Liver (tissue), 9 donors: ENCODE data around the gene HIPK3. TPM values are rescaled to one million over a fixed set of nuclear protein-coding genes. Genes with fewer than 3 reads are reported as not detected.

ENCODE experiments used
- DNase-seq: peaks from one replicate; pipeline ENCODE4 v3.0.0-alpha.2; 2017; ENCODE audit warnings: low spot score
- H3K27ac ChIP-seq, 2 donors: one replicate each; pipeline ENCODE4 v1.7.0; 2013; ENCODE audit warnings: inconsistent platforms in 2 of 2, low read length in 2 of 2, control low read depth in 1 of 2, low read depth in 1 of 2, mild to moderate bottlenecking in 1 of 2
- H3K27me3 ChIP-seq, 4 donors: one replicate each; pipeline versions ENCODE4 v1.6.1 to v1.7.0; 2013; ENCODE audit warnings: low read length in 3 of 4, inconsistent platforms in 1 of 4, mild to moderate bottlenecking in 1 of 4, moderate library complexity in 1 of 4; ENCODE audit not compliant: control insufficient read depth in 4 of 4, insufficient read depth in 4 of 4
- H3K36me3 ChIP-seq, 4 donors: one replicate each; pipeline versions ENCODE4 v1.6.1 to v1.7.0; 2013; ENCODE audit warnings: low read length in 3 of 4, mild to moderate bottlenecking in 3 of 4, low read depth in 1 of 4, moderate library complexity in 1 of 4; ENCODE audit not compliant: control insufficient read depth in 4 of 4, insufficient read depth in 3 of 4
- H3K4me1 ChIP-seq, 4 donors: one replicate each; pipeline versions ENCODE4 v1.6.1 to v1.7.0; 2013; ENCODE audit warnings: low read length in 3 of 4, mild to moderate bottlenecking in 3 of 4, moderate library complexity in 1 of 4; ENCODE audit not compliant: control insufficient read depth in 4 of 4, insufficient read depth in 4 of 4
- H3K4me3 ChIP-seq, 3 donors: one replicate each; pipeline versions ENCODE4 v1.6.1 to v1.7.0; 2013; ENCODE audit warnings: low read length in 3 of 3, control low read depth in 1 of 3, low read depth in 1 of 3, mild to moderate bottlenecking in 1 of 3
- H3K9ac ChIP-seq, 2 donors: one replicate each; pipeline ENCODE4 v1.7.0; 2013; ENCODE audit warnings: low read length in 2 of 2, mild to moderate bottlenecking in 2 of 2, moderate library complexity in 2 of 2, control low read depth in 1 of 2, low read depth in 1 of 2
- H3K9me3 ChIP-seq, 4 donors: one replicate each; pipeline versions ENCODE4 v1.6.1 to v1.7.0; 2013; ENCODE audit warnings: low read length in 3 of 4; ENCODE audit not compliant: control insufficient read depth in 4 of 4
- EGR1 ChIP-seq, 2 donors: IDR thresholded peaks; 2 replicates each; pipeline ENCODE4 v1.6.1; 2016 to 2018; ENCODE audit warnings: antibody characterized with exemption in 2 of 2, low read depth in 2 of 2
- FOXA1 ChIP-seq: IDR thresholded peaks from 2 replicates; pipeline ENCODE4 v1.6.1; 2016; ENCODE audit warnings: antibody characterized with exemption
- FOXA2 ChIP-seq: IDR thresholded peaks from 2 replicates; pipeline ENCODE4 v1.6.1; 2016; ENCODE audit warnings: antibody characterized with exemption
- GABPA ChIP-seq, 2 donors: IDR thresholded peaks in 1 of 2; conservative IDR thresholded peaks in 1 of 2; 2 replicates each; pipeline ENCODE4 v1.6.1; 2016; ENCODE audit warnings: antibody characterized with exemption in 2 of 2, mild to moderate bottlenecking in 1 of 2, moderate library complexity in 1 of 2
- HNF4A ChIP-seq, 2 donors: conservative IDR thresholded peaks; 2 replicates each; pipeline ENCODE4 v1.6.1; 2016; ENCODE audit warnings: antibody characterized with exemption in 2 of 2, mild to moderate bottlenecking in 2 of 2
- HNF4G ChIP-seq: IDR thresholded peaks from 2 replicates; pipeline ENCODE4 v1.6.1; 2016; ENCODE audit warnings: antibody characterized with exemption
- JUND ChIP-seq, 2 donors: IDR thresholded peaks; 2 replicates each; pipeline ENCODE4 v1.6.1; 2016; ENCODE audit warnings: antibody characterized with exemption in 2 of 2
- NR2F2 ChIP-seq: IDR thresholded peaks from 2 replicates; pipeline ENCODE4 v1.6.1; 2016; ENCODE audit warnings: antibody characterized with exemption
- RAD21 ChIP-seq, 2 donors: IDR thresholded peaks; 2 replicates each; pipeline ENCODE4 v1.6.1; 2016; ENCODE audit warnings: antibody characterized with exemption in 2 of 2, mild to moderate bottlenecking in 2 of 2
- RXRA ChIP-seq, 2 donors: IDR thresholded peaks; 2 replicates each; pipeline ENCODE4 v1.6.1; 2017 to 2018; ENCODE audit warnings: antibody characterized with exemption in 2 of 2, mild to moderate bottlenecking in 1 of 2
- SP1 ChIP-seq: IDR thresholded peaks from 2 replicates; pipeline ENCODE4 v1.6.1; 2018; ENCODE audit warnings: antibody characterized with exemption, mild to moderate bottlenecking
- TAF1 ChIP-seq: conservative IDR thresholded peaks from 2 replicates; pipeline ENCODE4 v1.6.1; 2016; ENCODE audit warnings: antibody characterized with exemption, mild to moderate bottlenecking
- YY1 ChIP-seq: IDR thresholded peaks from 2 replicates; pipeline ENCODE4 v1.6.1; 2016; ENCODE audit warnings: antibody characterized with exemption, mild to moderate bottlenecking
- WGBS: extraction: QIAGEN DNeasy Blood & Tissue Kit; methylation state at CpG from one replicate; pipeline ENCODE4 v1.1.7; 2013; 5-methylcytosine and 5-hydroxymethylcytosine counted together
- polyA plus RNA-seq, 2 donors: library from polyadenylated mRNA; stranded (reverse) in 1 of 2; unstranded in 1 of 2; fragments of 200-250 nt in 1 of 2; fragments of >200 nt in 1 of 2; fragmentation: Nextera tagmentation in 1 of 2; extraction: Ambion mirVana in 1 of 2; gene quantifications; one replicate each; pipeline versions ENCODE4 v1.2.1 to v1.2.3, GENCODE V29; 2013 to 2015
- total RNA-seq, 2 donors: library from RNA; depleted of rRNA; stranded (reverse); fragments of >200 nt; gene quantifications; one replicate each; pipeline ENCODE4 v1.2.3, GENCODE V29; 2014
- TF ChIP-seq, protein P1 (sequence below): IDR thresholded peaks from 2 replicates; pipeline ENCODE4 v1.6.1; 2016; ENCODE audit warnings: antibody characterized with exemption
- TF ChIP-seq, protein P2 (sequence below): fragments of 150-350 bp; IDR thresholded peaks from 2 replicates; pipeline ENCODE4 v1.5.1; 2017; ENCODE audit warnings: improper control_type of control experiment, low read depth, low read length; ENCODE audit not compliant: missing input control
- TF ChIP-seq, protein P3 (sequence below): IDR thresholded peaks from 2 replicates; pipeline ENCODE4 v1.6.1; 2016; ENCODE audit warnings: antibody characterized with exemption
- TF ChIP-seq, protein P4 (sequence below): IDR thresholded peaks from 2 replicates; pipeline ENCODE4 v1.6.1; 2016; ENCODE audit warnings: antibody characterized with exemption
- donor health status: healthy.
- donor health status: healthy.
- donor health status: healthy.
- donor health status: healthy.
- donor health status: healthy.

The HIPK3 gene
- total and polyA plus RNA-seq, 4 donors = 12.0 to 67.5 (median 27.6) TPM

DNA sequence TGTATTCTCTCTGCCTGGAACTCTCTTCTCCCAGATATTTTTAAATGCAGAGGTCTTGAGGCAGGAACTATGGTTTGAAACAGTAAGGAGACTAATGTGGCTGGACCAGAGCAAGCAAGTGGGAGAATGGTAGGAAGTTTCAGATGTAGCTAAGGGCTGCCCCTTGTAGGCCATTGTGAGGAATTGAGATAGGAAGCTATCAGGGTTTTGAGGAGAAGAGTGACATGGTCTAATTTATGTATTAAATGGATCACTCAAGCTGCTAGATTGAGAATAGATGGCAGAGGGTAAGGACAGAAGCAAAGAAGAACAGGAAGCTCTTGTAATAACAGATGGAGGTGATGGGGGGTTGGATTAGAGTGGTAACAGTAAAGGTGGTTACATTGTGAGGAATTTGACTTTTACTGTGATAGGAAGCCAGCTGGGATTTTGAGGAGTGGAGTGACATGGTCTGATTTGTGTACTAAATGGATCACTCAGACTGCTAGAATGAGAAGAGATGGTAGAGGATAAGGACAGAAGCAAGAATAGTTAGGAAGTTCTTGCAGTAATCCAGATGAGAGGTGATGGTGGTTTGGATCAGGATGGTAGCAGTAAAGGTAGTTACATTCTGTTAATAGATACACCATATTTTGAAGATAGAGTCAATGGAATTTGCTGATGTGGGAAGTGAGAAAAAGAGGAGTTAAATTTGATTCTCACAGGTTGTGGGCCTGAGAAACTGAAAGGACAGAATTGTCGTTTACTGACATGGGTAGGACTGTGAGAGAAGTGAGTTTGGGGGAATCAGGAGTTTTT lies 63.0 kb downstream of the HIPK3 start:
- Histone ChIP-seq H3K9me3 (no peaks in the 10 kb centered on the region), H3K9ac (no peak overlapping the region), H3K36me3 (no peaks in the 10 kb centered on the region), H3K4me3 (no peak overlapping the region), H3K27ac (no peak overlapping the region), H3K4me1 (peaks cover 0 to 19% (median 4%) of the 10 kb centered on the region in 4 donors), H3K27me3 (no peaks in the 10 kb centered on the region)
- no peak for TF ChIP-seq SP1
- no peak for TF ChIP-seq RAD21 (IDR thresholded peaks at IDR 0.05)
- TF ChIP-seq TAF1 = no peak
- no peak for TF ChIP-seq EGR1 (IDR thresholded peaks at IDR 0.05; ENCODE audit: low read depth in 2 of 2)
- TF ChIP-seq, protein P1, sequence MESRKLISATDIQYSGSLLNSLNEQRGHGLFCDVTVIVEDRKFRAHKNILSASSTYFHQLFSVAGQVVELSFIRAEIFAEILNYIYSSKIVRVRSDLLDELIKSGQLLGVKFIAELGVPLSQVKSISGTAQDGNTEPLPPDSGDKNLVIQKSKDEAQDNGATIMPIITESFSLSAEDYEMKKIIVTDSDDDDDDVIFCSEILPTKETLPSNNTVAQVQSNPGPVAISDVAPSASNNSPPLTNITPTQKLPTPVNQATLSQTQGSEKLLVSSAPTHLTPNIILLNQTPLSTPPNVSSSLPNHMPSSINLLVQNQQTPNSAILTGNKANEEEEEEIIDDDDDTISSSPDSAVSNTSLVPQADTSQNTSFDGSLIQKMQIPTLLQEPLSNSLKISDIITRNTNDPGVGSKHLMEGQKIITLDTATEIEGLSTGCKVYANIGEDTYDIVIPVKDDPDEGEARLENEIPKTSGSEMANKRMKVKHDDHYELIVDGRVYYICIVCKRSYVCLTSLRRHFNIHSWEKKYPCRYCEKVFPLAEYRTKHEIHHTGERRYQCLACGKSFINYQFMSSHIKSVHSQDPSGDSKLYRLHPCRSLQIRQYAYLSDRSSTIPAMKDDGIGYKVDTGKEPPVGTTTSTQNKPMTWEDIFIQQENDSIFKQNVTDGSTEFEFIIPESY = no peak
- TF ChIP-seq YY1 = no peak
- no peak for TF ChIP-seq HNF4A (conservative IDR thresholded peaks at IDR 0.05)
- TF ChIP-seq JUND (IDR thresholded peaks at IDR 0.05) = no peak
- no peak for TF ChIP-seq HNF4G
- TF ChIP-seq, protein P2, sequence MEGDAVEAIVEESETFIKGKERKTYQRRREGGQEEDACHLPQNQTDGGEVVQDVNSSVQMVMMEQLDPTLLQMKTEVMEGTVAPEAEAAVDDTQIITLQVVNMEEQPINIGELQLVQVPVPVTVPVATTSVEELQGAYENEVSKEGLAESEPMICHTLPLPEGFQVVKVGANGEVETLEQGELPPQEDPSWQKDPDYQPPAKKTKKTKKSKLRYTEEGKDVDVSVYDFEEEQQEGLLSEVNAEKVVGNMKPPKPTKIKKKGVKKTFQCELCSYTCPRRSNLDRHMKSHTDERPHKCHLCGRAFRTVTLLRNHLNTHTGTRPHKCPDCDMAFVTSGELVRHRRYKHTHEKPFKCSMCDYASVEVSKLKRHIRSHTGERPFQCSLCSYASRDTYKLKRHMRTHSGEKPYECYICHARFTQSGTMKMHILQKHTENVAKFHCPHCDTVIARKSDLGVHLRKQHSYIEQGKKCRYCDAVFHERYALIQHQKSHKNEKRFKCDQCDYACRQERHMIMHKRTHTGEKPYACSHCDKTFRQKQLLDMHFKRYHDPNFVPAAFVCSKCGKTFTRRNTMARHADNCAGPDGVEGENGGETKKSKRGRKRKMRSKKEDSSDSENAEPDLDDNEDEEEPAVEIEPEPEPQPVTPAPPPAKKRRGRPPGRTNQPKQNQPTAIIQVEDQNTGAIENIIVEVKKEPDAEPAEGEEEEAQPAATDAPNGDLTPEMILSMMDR = no peak
- TF ChIP-seq RXRA (IDR thresholded peaks at IDR 0.05) = no peak
- no peak for TF ChIP-seq GABPA (IDR thresholded peaks at IDR 0.05 in 1 of 2, conservative IDR thresholded peaks at IDR 0.05 in 1 of 2)
- 43% methylated on average over 1 of the region's 1 CpG for WGBS
- DNase-seq = no peak

DNA sequence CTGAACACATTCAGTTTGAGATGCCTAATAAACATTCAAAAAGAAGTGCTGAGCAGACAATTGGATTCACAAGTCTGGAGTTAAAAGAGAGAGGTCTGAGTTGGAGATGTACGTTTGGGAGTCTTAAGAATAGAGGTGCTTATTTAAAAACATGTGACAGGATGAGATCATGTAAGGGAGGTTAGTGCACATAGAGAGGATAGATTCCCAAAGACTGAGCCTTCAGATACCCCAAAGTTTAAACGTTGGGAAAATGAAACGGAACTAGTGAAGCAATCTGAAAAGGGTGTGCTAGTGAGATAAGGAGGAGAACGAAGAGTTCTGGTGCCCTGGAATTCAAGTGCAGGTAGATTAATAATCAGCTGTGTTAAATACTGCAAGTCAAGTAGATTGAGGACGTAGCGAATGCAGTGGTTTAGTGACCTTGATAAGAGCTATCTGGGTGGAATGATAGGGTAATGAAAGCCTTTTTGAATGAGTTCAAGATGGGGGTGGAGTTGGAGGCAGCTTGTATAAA lies 63.7 kb downstream of the HIPK3 start:
- WGBS = 44% methylated on average over 6 of the region's 6 CpGs
- DNase-seq = no peak
- Histone ChIP-seq H3K4me1 (peaks cover 0 to 19% (median 4%) of the 10 kb centered on the region in 4 donors), H3K9ac (no peak overlapping the region), H3K27me3 (no peaks in the 10 kb centered on the region), H3K36me3 (no peaks in the 10 kb centered on the region), H3K4me3 (no peak overlapping the region), H3K27ac (no peak overlapping the region), H3K9me3 (no peaks in the 10 kb centered on the region)
- no peak for TF ChIP-seq FOXA1
- TF ChIP-seq SP1 = no peak
- TF ChIP-seq FOXA2 = no peak
- TF ChIP-seq, protein P2 = no peak
- TF ChIP-seq, protein P3, sequence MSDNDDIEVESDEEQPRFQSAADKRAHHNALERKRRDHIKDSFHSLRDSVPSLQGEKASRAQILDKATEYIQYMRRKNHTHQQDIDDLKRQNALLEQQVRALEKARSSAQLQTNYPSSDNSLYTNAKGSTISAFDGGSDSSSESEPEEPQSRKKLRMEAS = no peak
- TF ChIP-seq NR2F2 = no peak
- TF ChIP-seq RXRA (IDR thresholded peaks at IDR 0.05) = no peak
- TF ChIP-seq RAD21 (IDR thresholded peaks at IDR 0.05) = no peak
- no peak for TF ChIP-seq TAF1
- TF ChIP-seq, protein P4, sequence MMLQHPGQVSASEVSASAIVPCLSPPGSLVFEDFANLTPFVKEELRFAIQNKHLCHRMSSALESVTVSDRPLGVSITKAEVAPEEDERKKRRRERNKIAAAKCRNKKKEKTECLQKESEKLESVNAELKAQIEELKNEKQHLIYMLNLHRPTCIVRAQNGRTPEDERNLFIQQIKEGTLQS = no peak
